ENCODE measurements around the gene CCDC88C. TPM values are rescaled to one million over a fixed set of nuclear protein-coding genes. Genes with fewer than 3 reads are reported as not detected.

Gene CCDC88C
- total and polyA plus RNA-seq, 2 donors (not counting 3 experiments of a cell fraction or from before 2014, with no cell fraction given), result 11.4 to 52.1 TPM

GRCh38 chr14:91346838-91347173 lies 70.8 kb downstream of the CCDC88C start:
- CTCF ChIA-PET, result interaction anchor here (1.0 to 2.0 kb wide), 4 partner anchors 23 to 74 kb away, joined by 3 to 11 read pairs (median 5); partner anchors contain the start of gene CCDC88C
- no peak for FAIRE-seq
- BruUV-seq (replicated peaks), result no TSS peak

More at GRCh38 chr14:91346838-91347173, 70.8 kb downstream of the CCDC88C start:
- H3K27me3 ChIP-seq (ENCODE audit: control insufficient read depth in 2 of 2, insufficient read depth in 2 of 2, low read length in 2 of 2), result no peaks in the 10 kb centered on the region
- H3K36me3 ChIP-seq (ENCODE audit: control insufficient read depth in 2 of 2, extremely low read depth in 1 of 2, insufficient read depth in 2 of 2, low read length in 2 of 2), result no peaks in the 10 kb centered on the region
- no peaks in the 10 kb centered on the region for H3K79me2 ChIP-seq (ENCODE audit: control insufficient read depth, insufficient read depth, low read length)
- no peak overlapping the region for H3K4me2 ChIP-seq (ENCODE audit: insufficient read depth, low read length)
- no peak overlapping the region for H3K9ac ChIP-seq (replicated peaks; ENCODE audit: extremely low read depth, insufficient read depth, low read length)
- no peaks in the 10 kb centered on the region for H4K20me1 ChIP-seq (replicated peaks; ENCODE audit: control insufficient read depth, extremely low read depth, insufficient read depth, low read length)
- peaks cover 13% of the 10 kb centered on the region for H3K4me1 ChIP-seq (ENCODE audit: control insufficient read depth, extremely low read depth, insufficient read depth, low read length)
- H3K9me3 ChIP-seq (replicated peaks; ENCODE audit: control insufficient read depth, insufficient read depth, low read length), result no peaks in the 10 kb centered on the region
- H3K4me3 ChIP-seq (replicated peaks in 1 of 3; ENCODE audit: insufficient read depth in 1 of 3, low read depth in 1 of 3, low read length in 3 of 3), result no peak overlapping the region
- no peaks in the 10 kb centered on the region for H3K9me1 ChIP-seq (replicated peaks; ENCODE audit: control insufficient read depth, extremely low read depth, insufficient read depth, low read length)
- DNase-seq (ENCODE audit: low read depth, low spot score), result no peak
- no peak overlapping the region for H2AFZ ChIP-seq (ENCODE audit: low read depth, low read length)
- POLR2A ChIA-PET, result interaction anchor here (0.7 kb wide), 1 partner anchor 18 kb away, joined by 3 read pairs; no protein-coding TSS in a partner anchor
- TF ChIP-seq GATA2 (IDR thresholded peaks at IDR 0.05; ENCODE audit: insufficient read depth, insufficient read length, low read depth, low read length), result no peak
- TF ChIP-seq JUN (IDR thresholded peaks at IDR 0.05; ENCODE audit: borderline replicate concordance, insufficient read depth, insufficient read length, low read depth), result no peak
- TF ChIP-seq CTCF (IDR thresholded peaks at IDR 0.05; ENCODE audit: extremely low read depth in 1 of 2, insufficient read depth in 1 of 2, low read depth in 1 of 2, low read length in 2 of 2), result no peak
- TF ChIP-seq FOS (IDR thresholded peaks at IDR 0.05; ENCODE audit: borderline replicate concordance, insufficient read depth, low read length), result no peak
- no peak for TF ChIP-seq EZH2 (IDR thresholded peaks at IDR 0.05; ENCODE audit: borderline replicate concordance, low read depth, low read length, severe bottlenecking)
- TF ChIP-seq, protein P1, sequence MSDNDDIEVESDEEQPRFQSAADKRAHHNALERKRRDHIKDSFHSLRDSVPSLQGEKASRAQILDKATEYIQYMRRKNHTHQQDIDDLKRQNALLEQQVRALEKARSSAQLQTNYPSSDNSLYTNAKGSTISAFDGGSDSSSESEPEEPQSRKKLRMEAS (IDR thresholded peaks at IDR 0.05; ENCODE audit: insufficient read depth, insufficient read length), result no peak
- TF ChIP-seq POLR2A (IDR thresholded peaks at IDR 0.05; ENCODE audit: low read depth, low read length), result no peak
- TF ChIP-seq MYC (IDR thresholded peaks at IDR 0.05; ENCODE audit: low read depth, low read length), result no peak
- TF ChIP-seq POLR2AphosphoS5 (IDR thresholded peaks at IDR 0.05; ENCODE audit: insufficient read depth, low read depth, low read length), result no peak
- dilution Hi-C loops (cut with MboI; ENCODE audit: extremely low pct_ligation_motif_present, low sequenced_read_pairs) (no loop called here), intact Hi-C loops (cut with micrococcal nuclease) (loop anchor here (1.0 kb wide), 1 partner anchor 23 kb away; no protein-coding TSS in a partner anchor)
- no peak overlapping the region for H3K27ac ChIP-seq (ENCODE audit: insufficient read depth, low read depth, low read length)

Data from endothelial cell of umbilical vein (primary cell).